ENCODE measurements around the gene GDE1. TPM values are rescaled to one million over a fixed set of nuclear protein-coding genes. Genes with fewer than 3 reads are reported as not detected.
A peak's percentile ranks its signal among the peaks of the same experiment; 100 is the strongest.

The GDE1 gene
- total RNA-seq, 1 donor from 2014 or later: 27.4 TPM

- intact Hi-C loops (cut with DNase I): no loop called here
Measured at GRCh38 chr16:19497176-19497575, 24.7 kb downstream of the GDE1 start.

GRCh38 chr16:19490619-19491018 is 31.3 kb downstream of the GDE1 start:
- Histone ChIP-seq H3K36me3 (no peaks in the 10 kb centered on the region), H3K27ac (no peak overlapping the region), H3K9me3 (no peaks in the 10 kb centered on the region), H3K4me1 (no peaks in the 10 kb centered on the region), H3K4me3 (no peak overlapping the region), H3K27me3 (no peaks in the 10 kb centered on the region)
- no peak for DNase-seq (ENCODE audit: low spot score in 2 of 2)
- TF ChIP-seq CTCF (IDR thresholded peaks at IDR 0.05): no peak
- intact Hi-C loops (cut with DNase I): no loop called here

More at GRCh38 chr16:19497176-19497575, 24.7 kb downstream of the GDE1 start:
- Histone ChIP-seq H3K36me3 (peaks cover 7 to 19% of the 10 kb centered on the region in 2 donors), H3K4me1 (no peaks in the 10 kb centered on the region), H3K27ac (no peak overlapping the region), H3K4me3 (no peak overlapping the region), H3K27me3 (no peaks in the 10 kb centered on the region), H3K9me3 (no peaks in the 10 kb centered on the region)
- no peak for DNase-seq (ENCODE audit: low spot score in 2 of 2)
- TF ChIP-seq CTCF (IDR thresholded peaks at IDR 0.05): no peak

GRCh38 chr16:19488213-19488640 is 33.7 kb downstream of the GDE1 start:
- peak in 1 of 2 donors; percentile 30 for DNase-seq (ENCODE audit: low spot score in 2 of 2)
- H3K27ac ChIP-seq: no peak overlapping the region
- intact Hi-C loops (cut with DNase I): no loop called here
- no peaks in the 10 kb centered on the region for H3K9me3 ChIP-seq
- H3K36me3 ChIP-seq: no peaks in the 10 kb centered on the region
- H3K4me1 ChIP-seq: no peaks in the 10 kb centered on the region
- no peaks in the 10 kb centered on the region for H3K27me3 ChIP-seq
- H3K4me3 ChIP-seq: no peak overlapping the region
- no peak for TF ChIP-seq CTCF (IDR thresholded peaks at IDR 0.05)

- H3K4me1 ChIP-seq: no peaks in the 10 kb centered on the region
- intact Hi-C loops (cut with DNase I): no loop called here
- no peak overlapping the region for H3K27ac ChIP-seq
- no peak for TF ChIP-seq CTCF (IDR thresholded peaks at IDR 0.05)
- DNase-seq (ENCODE audit: low spot score in 2 of 2): peak in 1 of 2 donors; percentile 12
- H3K36me3 ChIP-seq: no peaks in the 10 kb centered on the region
- H3K27me3 ChIP-seq: no peaks in the 10 kb centered on the region
- H3K4me3 ChIP-seq: no peak overlapping the region
- H3K9me3 ChIP-seq: no peaks in the 10 kb centered on the region
Measured at GRCh38 chr16:19486750-19487325, 35.1 kb downstream of the GDE1 start.

- no peak for TF ChIP-seq CTCF (IDR thresholded peaks at IDR 0.05)
- Histone ChIP-seq H3K27me3 (no peaks in the 10 kb centered on the region), H3K9me3 (no peaks in the 10 kb centered on the region), H3K36me3 (no peaks in the 10 kb centered on the region), H3K4me1 (no peaks in the 10 kb centered on the region), H3K27ac (no peak overlapping the region), H3K4me3 (no peak overlapping the region)
- no peak for DNase-seq (ENCODE audit: low spot score in 2 of 2)
- intact Hi-C loops (cut with DNase I): no loop called here
Measured at GRCh38 chr16:19486051-19486450, 35.8 kb downstream of the GDE1 start.

GRCh38 chr16:19485611-19486010 is 36.3 kb downstream of the GDE1 start:
- intact Hi-C loops (cut with DNase I): no loop called here
- H3K4me3 ChIP-seq: no peak overlapping the region
- H3K27ac ChIP-seq: no peak overlapping the region
- no peaks in the 10 kb centered on the region for H3K36me3 ChIP-seq
- no peaks in the 10 kb centered on the region for H3K9me3 ChIP-seq
- no peak for TF ChIP-seq CTCF (IDR thresholded peaks at IDR 0.05)
- H3K4me1 ChIP-seq: no peaks in the 10 kb centered on the region
- DNase-seq (ENCODE audit: low spot score in 2 of 2): no peak
- no peaks in the 10 kb centered on the region for H3K27me3 ChIP-seq
